SJSA1 (cell line): Measurements from ENCODE around the gene ZEB2. TPM values are rescaled to one million over a fixed set of nuclear protein-coding genes. Genes with fewer than 3 reads are reported as not detected.

Experiments used
- DNase-seq, 2 experiments: peaks; one replicate each; pipeline ENCODE4 v3.0.0-alpha.2; 2015 to 2020; ENCODE audit warnings: low spot score in 2 of 2, low read depth in 1 of 2
- H3K27ac ChIP-seq: fragments of 250-450 bp; sonication (Bioruptor Pico); 2 replicates; pipeline ENCODE4 v1.5.1; 2020; ENCODE audit warnings: mild to moderate bottlenecking, moderate library complexity
- H3K27me3 ChIP-seq: fragments of 250-450 bp; sonication (Bioruptor Pico); replicated peaks from 2 replicates; pipeline ENCODE4 v1.5.1; 2020; ENCODE audit warnings: mild to moderate bottlenecking, moderate library complexity
- H3K36me3 ChIP-seq: fragments of 250-450 bp; sonication (Bioruptor Pico); 2 replicates; pipeline ENCODE4 v1.5.1; 2020; ENCODE audit warnings: mild to moderate bottlenecking
- H3K4me1 ChIP-seq: fragments of 250-450 bp; sonication (Bioruptor Pico); replicated peaks from 2 replicates; pipeline ENCODE4 v1.6.1; 2021; ENCODE audit warnings: mild to moderate bottlenecking
- H3K4me3 ChIP-seq: fragments of 250-450 bp; sonication (Bioruptor Pico); 2 replicates; pipeline ENCODE4 v1.5.1; 2020; ENCODE audit warnings: mild to moderate bottlenecking
- H3K9me3 ChIP-seq: fragments of 250-450 bp; sonication (Bioruptor Pico); replicated peaks from 2 replicates; pipeline ENCODE4 v1.5.1; 2020; ENCODE audit warnings: mild to moderate bottlenecking
- total RNA-seq: library from RNA; depleted of rRNA; stranded (reverse); fragments of >200 nt; shearing (Covaris generic); gene quantifications from 2 replicates; pipeline ENCODE4 v1.2.3, GENCODE V29; 2014

Gene ZEB2
- total RNA-seq, 1 experiment from 2014 or later, result 48.0 TPM

DNA sequence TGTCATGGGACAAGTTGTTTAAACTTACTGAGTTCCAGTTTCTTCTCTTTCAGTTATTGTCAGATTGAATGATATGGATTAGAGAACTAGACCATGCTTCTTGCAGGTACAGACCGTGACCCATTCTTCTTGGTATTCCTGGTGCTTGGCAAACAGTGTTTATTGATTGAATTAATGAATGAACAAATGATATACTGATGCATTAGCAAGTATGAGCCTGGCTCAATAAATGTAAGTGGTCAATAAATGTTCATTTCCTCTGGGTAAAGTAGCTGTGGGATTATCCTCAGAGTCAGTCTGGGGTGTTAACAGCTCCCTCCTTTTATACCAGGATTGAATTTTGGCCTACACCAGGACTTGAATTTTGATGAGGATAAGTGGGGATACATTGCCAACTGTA, 160.2 kb downstream of the ZEB2 start:
- H3K4me1 ChIP-seq, result peaks cover 56% of the 10 kb centered on the region
- no peaks in the 10 kb centered on the region for H3K9me3 ChIP-seq
- peak overlapping the region; percentile 96 for H3K27ac ChIP-seq
- H3K27me3 ChIP-seq, result no peaks in the 10 kb centered on the region
- no peaks in the 10 kb centered on the region for H3K36me3 ChIP-seq
- DNase-seq, result no peak
- H3K4me3 ChIP-seq, result no peak overlapping the region

DNA sequence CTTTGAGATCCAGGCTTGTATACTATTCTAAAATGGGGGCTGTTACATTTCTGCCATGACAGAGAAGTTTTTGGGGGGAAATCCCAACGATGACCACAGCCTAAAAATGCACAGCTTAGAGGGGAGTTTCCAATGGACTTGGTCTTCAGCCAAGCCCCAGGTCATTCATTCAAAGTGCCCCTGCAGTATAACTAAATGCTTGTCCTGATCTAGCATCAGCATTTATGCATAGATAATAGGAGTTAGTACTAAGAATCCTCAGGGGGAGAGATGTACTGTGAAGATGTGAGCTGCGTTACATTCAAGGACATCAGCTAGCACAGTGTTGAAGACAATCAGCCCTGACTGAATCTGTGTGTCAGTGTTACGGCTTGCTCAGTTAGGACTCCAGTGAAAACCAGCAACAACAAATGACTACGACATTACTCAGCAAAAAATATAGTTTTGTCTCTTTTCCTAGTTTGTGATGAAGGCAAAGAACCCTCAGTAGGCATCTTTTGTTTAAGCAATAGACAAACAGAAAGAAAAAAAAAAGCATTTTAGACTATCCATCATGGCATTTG, 160.9 kb downstream of the ZEB2 start:
- Histone ChIP-seq H3K9me3 (no peaks in the 10 kb centered on the region), H3K36me3 (no peaks in the 10 kb centered on the region), H3K27me3 (no peaks in the 10 kb centered on the region), H3K4me3 (no peak overlapping the region), H3K4me1 (peaks cover 51% of the 10 kb centered on the region), H3K27ac (peak overlapping the region; percentile 96)
- peak; percentile 49 to 79 for DNase-seq

DNA sequence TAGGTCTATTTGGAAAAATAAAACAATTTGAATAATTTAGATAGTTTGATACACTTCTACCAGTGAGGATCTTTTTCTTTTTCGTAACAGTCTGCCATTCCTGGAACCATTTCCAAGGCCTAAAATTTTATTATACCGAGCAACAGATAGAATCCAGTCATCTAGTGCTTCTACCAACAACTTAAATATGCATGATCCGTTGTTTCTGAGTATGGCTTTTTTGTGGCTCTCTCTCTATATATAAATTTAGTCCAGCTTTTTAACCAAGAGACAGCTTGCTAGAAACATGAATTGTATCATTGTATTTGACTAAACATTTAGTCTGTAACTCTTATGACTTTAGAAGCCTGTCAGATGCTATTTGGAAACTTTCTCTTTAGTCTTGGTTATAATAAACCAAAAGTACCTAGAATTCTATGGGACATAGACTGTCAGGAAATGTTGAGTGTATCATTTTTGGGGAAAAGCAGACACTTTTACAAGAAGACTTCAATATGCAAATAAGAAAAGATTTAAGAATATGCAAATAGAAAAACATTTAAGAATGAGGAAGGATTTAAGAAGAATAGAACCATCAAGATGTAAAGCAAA, 161.4 kb downstream of the ZEB2 start:
- DNase-seq, result no peak
- no peak overlapping the region for H3K4me3 ChIP-seq
- H3K27ac ChIP-seq, result peak overlapping the region; percentile 96
- H3K9me3 ChIP-seq, result no peaks in the 10 kb centered on the region
- H3K4me1 ChIP-seq, result peaks cover 52% of the 10 kb centered on the region
- no peaks in the 10 kb centered on the region for H3K27me3 ChIP-seq
- no peaks in the 10 kb centered on the region for H3K36me3 ChIP-seq

DNA sequence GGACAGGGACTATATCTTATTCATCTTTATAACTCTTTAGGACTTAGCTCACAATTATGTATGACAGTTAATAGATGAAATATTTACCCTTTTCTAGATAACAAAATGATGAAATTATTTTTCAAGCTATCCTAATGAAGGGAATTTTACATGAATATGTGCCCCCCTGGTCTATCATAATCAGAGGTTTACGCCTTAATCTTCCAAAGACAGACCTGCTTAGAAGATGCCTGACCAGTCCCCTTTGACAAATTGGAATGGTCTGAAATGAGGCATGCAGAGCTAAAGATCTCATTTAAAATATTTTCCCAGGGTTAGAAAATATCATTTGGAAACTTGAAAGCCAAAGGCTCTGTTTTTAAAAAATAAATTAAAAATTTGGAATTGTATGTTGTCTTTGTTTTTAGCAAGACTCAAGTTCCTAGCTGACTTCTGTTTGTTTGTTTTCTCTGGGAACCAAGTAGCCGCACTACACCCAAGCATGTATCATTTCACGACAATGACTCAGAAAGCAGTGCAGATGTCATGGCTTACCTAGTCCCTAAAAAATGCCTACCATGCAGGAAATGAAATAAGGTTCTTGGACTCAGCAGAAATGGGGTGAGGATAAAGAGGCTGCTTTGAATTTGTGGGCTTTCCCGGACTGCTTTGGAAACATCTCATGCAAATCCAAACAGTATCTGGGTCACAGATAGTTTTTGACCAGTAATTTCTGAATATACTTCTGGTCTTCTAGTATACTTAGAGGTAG, 162.1 kb downstream of the ZEB2 start:
- H3K36me3 ChIP-seq, result no peaks in the 10 kb centered on the region
- H3K4me1 ChIP-seq, result peaks cover 58% of the 10 kb centered on the region
- no peak overlapping the region for H3K4me3 ChIP-seq
- H3K27ac ChIP-seq, result peak overlapping the region; percentile 96
- H3K9me3 ChIP-seq, result no peaks in the 10 kb centered on the region
- H3K27me3 ChIP-seq, result no peaks in the 10 kb centered on the region
- peak; percentile 85 to 94 for DNase-seq

DNA sequence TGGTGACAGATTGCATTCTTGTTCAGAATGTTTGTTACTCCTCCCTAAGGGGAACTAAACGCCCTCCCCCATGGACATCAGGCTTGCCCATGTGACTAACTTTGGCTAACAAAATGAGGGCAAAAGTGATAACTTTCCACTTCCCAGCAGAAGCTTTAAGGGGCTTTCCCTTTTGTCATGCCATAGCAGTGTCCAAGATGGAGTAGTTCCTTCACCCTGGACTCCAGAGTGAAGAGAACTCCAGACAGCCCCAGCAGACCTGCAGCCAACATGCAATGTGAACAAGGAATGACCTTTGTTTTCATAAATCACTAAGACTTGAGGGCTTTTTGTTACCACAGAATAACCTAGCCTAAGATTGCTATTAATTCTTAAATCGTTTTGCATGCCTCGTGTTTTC, 163.5 kb downstream of the ZEB2 start:
- Histone ChIP-seq H3K4me1 (peaks cover 64% of the 10 kb centered on the region), H3K9me3 (no peaks in the 10 kb centered on the region), H3K27ac (peak overlapping the region; percentile 96), H3K36me3 (no peaks in the 10 kb centered on the region), H3K4me3 (no peak overlapping the region), H3K27me3 (no peaks in the 10 kb centered on the region)
- DNase-seq, result no peak

DNA sequence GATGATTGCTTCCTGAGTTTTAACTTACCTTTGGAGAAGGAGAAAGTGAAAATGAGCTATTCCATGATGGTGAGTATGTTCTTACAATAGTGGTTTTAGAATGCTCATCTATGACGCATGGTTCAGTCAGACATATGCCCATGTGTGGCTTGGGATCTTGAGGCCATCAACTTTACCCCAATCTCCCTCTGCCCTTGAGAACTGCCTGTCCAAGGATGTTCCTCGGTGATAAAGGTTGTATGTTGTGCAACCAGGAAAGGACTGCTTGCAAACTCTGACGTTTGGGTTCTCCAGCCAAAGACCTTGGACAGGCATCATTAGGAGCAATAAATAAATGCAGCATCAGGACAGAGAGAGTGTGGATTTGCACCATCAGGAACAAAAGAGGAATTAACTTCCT, 165.0 kb downstream of the ZEB2 start:
- Histone ChIP-seq H3K4me1 (peaks cover 77% of the 10 kb centered on the region), H3K36me3 (no peaks in the 10 kb centered on the region), H3K9me3 (no peaks in the 10 kb centered on the region), H3K27me3 (no peaks in the 10 kb centered on the region), H3K27ac (no peak overlapping the region), H3K4me3 (no peak overlapping the region)
- no peak for DNase-seq

DNA sequence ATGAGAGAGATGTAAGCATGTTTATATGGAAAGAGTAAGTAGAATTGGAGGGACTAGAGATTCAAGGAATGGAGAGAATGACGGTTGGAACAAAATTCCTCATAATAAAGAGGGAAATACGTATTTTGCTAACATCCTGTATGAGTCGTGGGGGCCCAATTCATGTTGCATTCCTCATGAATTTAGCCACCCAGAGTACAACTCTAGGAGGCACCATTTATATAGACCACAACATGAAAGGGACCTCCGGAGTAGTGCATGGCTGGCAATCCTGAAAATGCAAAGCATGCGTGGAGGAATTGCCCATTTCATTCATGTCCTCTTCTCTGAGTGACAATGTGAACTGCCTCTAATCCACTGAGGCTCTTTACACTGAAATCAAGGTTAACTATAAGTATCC, 168.2 kb downstream of the ZEB2 start:
- Histone ChIP-seq H3K4me3 (no peak overlapping the region), H3K36me3 (no peaks in the 10 kb centered on the region), H3K27ac (peak overlapping the region; percentile 87), H3K27me3 (no peaks in the 10 kb centered on the region), H3K4me1 (peaks cover 57% of the 10 kb centered on the region), H3K9me3 (no peaks in the 10 kb centered on the region)
- peak; percentile 70 to 82 for DNase-seq

DNA sequence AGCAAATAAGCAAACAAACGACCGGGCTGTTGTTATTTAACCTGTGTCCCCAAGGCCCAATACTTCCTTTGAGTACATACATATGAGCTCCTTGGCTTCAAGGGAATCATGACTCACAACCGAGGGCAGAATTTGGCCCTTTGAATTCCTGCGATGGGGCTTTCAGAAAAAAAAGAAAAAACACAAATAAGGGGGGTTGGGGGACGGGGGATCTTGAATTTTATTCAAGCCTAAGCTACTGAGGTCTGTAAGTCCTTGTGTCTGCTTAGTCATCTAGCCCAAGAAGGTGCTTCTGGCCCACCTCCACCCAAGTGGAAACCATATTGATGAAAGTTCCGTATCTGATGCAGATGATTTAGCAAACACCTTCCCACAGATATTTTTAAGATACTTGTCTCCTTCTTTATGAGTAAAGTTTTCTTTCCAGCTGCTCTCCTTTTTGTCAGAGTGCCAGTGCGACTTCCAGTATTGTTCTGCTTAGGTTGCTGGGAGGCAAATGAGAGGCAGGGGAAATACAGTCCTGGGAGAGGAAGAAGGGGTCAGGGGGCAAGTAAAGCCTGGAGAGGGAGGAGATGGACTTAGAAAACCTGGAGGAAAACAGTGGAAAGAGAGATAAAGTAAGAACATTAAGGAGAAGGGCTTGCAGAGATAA, 169.6 kb downstream of the ZEB2 start:
- Histone ChIP-seq H3K4me1 (peaks cover 52% of the 10 kb centered on the region), H3K27ac (peak overlapping the region; percentile 87), H3K9me3 (no peaks in the 10 kb centered on the region), H3K4me3 (no peak overlapping the region), H3K27me3 (no peaks in the 10 kb centered on the region), H3K36me3 (no peaks in the 10 kb centered on the region)
- peak; percentile 61 to 83 for DNase-seq

DNA sequence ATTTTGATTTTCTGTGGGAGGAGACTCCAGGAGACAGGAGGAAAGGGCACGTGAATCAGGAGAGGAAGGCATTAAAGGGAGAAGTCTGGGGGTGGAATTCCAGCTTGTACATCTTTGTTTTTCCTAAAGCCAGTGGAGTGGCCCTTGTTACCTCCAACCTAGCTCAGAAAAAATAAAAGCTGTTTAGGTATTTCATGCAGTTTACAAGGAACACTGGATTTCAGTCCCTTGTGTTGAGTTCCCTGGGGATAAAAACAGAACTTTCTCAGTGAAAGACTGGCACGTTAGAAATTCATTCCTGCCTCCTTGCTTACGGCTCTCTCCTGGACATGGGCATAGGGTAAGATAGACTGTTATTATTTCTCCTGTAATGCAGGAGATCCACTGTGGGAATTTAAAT, 170.2 kb downstream of the ZEB2 start:
- no peak overlapping the region for H3K4me3 ChIP-seq

DNA sequence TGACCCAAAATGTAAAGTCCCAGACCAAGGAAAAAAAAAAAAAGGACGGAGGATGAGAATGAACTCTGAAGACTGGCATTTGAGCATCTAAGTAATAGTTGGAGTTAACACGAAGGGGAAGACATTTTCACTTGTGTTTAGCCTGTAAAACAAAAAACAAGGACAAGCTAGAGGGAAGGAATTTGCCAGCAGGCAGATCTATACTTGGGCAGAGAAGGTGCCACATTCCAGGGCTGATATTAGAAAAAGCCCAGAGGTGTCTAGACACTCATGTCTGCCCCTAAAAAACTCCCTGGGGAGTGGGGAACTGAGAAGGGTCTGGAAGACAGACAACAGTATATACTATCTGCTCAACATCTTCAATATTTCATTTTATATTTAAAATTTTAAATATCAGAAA, 171.1 kb downstream of the ZEB2 start:
- Histone ChIP-seq H3K27ac (peak overlapping the region; percentile 87), H3K9me3 (no peaks in the 10 kb centered on the region), H3K4me3 (no peak overlapping the region), H3K27me3 (no peaks in the 10 kb centered on the region), H3K4me1 (peaks cover 53% of the 10 kb centered on the region), H3K36me3 (no peaks in the 10 kb centered on the region)
- no peak for DNase-seq

More for the DNA sequence above, 170.2 kb downstream of the ZEB2 start:
- Histone ChIP-seq H3K27ac (peak overlapping the region; percentile 87), H3K27me3 (no peaks in the 10 kb centered on the region), H3K9me3 (no peaks in the 10 kb centered on the region), H3K36me3 (no peaks in the 10 kb centered on the region), H3K4me1 (peaks cover 53% of the 10 kb centered on the region)
- DNase-seq, result no peak

DNA sequence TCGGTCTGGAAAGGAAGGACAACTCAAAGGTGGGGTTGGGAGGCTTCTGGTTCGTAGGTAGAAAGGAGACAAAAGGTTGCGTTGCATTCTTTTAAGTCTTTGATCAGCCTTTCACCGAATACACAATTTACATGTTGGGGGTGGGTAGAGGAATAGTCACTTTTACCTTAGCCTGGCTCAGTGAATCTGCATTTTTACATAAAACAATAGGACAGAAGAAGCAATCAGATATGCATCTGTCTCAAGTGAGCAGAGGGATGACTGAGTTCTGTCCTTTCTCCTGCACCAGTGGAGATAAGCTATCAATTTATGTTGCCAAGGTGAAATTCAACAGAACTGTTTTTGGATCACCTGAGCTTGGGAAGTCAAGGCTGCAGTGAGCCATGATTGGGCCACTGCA, 173.7 kb downstream of the ZEB2 start:
- peaks cover 31% of the 10 kb centered on the region for H3K4me1 ChIP-seq

DNA sequence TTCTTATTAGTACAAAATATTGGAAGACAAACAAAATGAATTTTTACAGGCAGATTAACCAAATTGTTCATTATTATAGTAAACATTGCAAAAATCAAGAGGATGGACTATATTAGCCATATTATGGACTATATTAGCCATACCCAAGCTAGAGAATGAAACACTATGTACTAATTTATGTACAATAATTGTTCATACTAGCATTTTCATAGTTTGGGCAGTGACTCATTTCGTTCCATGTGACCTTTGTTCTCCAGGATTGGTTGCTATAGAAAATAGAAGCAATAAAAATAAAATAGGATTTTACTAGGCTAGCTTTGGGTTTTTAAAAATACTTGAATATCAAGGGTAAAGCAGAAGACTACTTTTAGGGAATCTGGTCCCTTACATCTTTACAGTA, 176.8 kb downstream of the ZEB2 start:
- Histone ChIP-seq H3K27ac (no peak overlapping the region), H3K36me3 (no peaks in the 10 kb centered on the region), H3K9me3 (no peaks in the 10 kb centered on the region), H3K4me1 (peaks cover 8% of the 10 kb centered on the region), H3K4me3 (no peak overlapping the region), H3K27me3 (no peaks in the 10 kb centered on the region)
- no peak for DNase-seq

More for the DNA sequence above, 173.7 kb downstream of the ZEB2 start:
- no peaks in the 10 kb centered on the region for H3K36me3 ChIP-seq
- no peak overlapping the region for H3K4me3 ChIP-seq
- no peaks in the 10 kb centered on the region for H3K27me3 ChIP-seq
- no peak for DNase-seq
- H3K9me3 ChIP-seq, result no peaks in the 10 kb centered on the region
- H3K27ac ChIP-seq, result no peak overlapping the region

DNA sequence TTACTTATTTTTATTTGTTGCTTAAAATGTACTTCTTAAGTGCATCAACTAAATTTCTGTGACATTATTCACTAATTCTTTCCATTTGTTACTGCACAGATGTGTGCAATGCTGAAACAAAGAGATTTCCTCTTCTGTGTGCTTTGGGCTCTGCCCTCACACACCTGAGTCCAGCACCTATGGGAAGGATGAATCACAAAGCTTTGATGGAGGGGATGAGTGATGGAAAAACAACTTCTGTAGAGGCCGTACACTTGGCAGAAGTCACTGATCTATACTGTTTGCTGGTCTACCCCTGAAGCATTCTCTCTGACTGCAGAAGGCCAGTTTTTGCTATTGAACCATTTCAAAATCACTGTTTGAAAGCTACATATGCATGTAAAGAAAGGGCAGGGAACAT, 178.4 kb downstream of the ZEB2 start:
- peaks cover 8% of the 10 kb centered on the region for H3K4me1 ChIP-seq
- no peaks in the 10 kb centered on the region for H3K9me3 ChIP-seq
- H3K36me3 ChIP-seq, result no peaks in the 10 kb centered on the region
- DNase-seq, result no peak
- H3K27me3 ChIP-seq, result no peaks in the 10 kb centered on the region
- no peak overlapping the region for H3K4me3 ChIP-seq
- H3K27ac ChIP-seq, result no peak overlapping the region

DNA sequence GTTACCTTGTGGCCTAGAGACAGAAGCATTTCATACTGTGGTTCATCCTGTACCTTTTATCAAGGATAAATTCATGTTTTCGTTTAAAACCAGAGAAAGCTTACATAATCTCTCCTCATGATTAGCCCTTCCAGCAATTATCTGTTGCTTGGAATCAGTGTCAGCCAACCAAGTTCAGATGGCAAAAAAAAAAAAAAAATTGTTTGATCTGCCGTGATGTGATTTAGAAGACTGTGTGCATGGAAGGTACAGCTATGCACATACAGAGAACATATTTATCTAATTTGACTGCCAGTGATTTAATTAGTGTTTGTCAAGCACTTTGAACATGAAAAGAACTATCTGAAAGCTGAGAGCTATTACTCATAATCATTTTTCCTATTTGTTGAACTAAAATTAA, 180.9 kb downstream of the ZEB2 start:
- H3K4me1 ChIP-seq, result no peaks in the 10 kb centered on the region

More for the DNA sequence above, 180.9 kb downstream of the ZEB2 start:
- Histone ChIP-seq H3K27ac (no peak overlapping the region), H3K4me3 (no peak overlapping the region), H3K36me3 (no peaks in the 10 kb centered on the region), H3K9me3 (no peaks in the 10 kb centered on the region), H3K27me3 (no peaks in the 10 kb centered on the region)
- no peak for DNase-seq
